ENCODE measurements around the gene LRRC74B.

DNA sequence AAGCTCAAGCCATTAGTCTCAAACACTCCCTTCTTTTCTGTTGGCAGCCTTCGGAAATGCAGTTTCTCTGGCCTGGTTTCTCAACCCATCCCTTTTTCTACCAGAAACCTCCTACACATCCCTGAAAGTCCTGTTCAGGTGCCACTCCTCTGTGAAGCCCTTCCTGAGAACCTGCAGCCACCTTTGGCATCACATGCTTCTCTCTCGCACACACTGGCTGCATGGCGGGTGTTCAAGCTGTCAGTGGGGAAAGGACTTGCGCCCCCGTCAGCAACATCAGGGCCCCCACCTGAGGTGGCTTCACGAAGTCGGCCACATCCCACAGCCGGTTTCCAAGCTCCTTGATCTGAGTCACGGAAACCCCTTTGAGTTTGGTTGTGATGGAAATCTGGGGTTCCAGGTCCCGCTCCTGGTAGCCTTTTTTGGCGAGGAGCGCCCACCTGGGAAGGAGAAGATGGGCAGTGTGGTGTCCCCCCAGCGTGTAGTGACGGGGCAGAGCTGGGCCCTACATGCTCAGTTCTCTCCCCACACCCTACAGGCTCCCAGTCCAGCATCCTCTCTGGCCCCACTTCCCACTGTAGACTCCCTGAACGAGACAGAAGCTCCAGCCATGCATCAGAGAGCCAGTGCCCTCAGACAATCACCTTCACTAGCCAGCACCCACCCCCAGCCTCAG, 1.7 kb upstream of the LRRC74B start:
- TF ChIP-seq, protein P1, sequence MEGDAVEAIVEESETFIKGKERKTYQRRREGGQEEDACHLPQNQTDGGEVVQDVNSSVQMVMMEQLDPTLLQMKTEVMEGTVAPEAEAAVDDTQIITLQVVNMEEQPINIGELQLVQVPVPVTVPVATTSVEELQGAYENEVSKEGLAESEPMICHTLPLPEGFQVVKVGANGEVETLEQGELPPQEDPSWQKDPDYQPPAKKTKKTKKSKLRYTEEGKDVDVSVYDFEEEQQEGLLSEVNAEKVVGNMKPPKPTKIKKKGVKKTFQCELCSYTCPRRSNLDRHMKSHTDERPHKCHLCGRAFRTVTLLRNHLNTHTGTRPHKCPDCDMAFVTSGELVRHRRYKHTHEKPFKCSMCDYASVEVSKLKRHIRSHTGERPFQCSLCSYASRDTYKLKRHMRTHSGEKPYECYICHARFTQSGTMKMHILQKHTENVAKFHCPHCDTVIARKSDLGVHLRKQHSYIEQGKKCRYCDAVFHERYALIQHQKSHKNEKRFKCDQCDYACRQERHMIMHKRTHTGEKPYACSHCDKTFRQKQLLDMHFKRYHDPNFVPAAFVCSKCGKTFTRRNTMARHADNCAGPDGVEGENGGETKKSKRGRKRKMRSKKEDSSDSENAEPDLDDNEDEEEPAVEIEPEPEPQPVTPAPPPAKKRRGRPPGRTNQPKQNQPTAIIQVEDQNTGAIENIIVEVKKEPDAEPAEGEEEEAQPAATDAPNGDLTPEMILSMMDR (conservative IDR thresholded peaks at IDR 0.05; ENCODE audit: low read depth in 2 of 2) = no peak
- TF ChIP-seq EZH2 (IDR thresholded peaks at IDR 0.05; ENCODE audit: low read depth, unreplicated experiment) (no peak), POLR2AphosphoS5 (IDR thresholded peaks at IDR 0.05; ENCODE audit: low read depth) (no peak), JUNB (IDR thresholded peaks at IDR 0.05; ENCODE audit: unreplicated experiment) (no peak), EZH2phosphoT487 (IDR thresholded peaks at IDR 0.05; ENCODE audit: unreplicated experiment) (no peak)
- TF ChIP-seq, protein P2, sequence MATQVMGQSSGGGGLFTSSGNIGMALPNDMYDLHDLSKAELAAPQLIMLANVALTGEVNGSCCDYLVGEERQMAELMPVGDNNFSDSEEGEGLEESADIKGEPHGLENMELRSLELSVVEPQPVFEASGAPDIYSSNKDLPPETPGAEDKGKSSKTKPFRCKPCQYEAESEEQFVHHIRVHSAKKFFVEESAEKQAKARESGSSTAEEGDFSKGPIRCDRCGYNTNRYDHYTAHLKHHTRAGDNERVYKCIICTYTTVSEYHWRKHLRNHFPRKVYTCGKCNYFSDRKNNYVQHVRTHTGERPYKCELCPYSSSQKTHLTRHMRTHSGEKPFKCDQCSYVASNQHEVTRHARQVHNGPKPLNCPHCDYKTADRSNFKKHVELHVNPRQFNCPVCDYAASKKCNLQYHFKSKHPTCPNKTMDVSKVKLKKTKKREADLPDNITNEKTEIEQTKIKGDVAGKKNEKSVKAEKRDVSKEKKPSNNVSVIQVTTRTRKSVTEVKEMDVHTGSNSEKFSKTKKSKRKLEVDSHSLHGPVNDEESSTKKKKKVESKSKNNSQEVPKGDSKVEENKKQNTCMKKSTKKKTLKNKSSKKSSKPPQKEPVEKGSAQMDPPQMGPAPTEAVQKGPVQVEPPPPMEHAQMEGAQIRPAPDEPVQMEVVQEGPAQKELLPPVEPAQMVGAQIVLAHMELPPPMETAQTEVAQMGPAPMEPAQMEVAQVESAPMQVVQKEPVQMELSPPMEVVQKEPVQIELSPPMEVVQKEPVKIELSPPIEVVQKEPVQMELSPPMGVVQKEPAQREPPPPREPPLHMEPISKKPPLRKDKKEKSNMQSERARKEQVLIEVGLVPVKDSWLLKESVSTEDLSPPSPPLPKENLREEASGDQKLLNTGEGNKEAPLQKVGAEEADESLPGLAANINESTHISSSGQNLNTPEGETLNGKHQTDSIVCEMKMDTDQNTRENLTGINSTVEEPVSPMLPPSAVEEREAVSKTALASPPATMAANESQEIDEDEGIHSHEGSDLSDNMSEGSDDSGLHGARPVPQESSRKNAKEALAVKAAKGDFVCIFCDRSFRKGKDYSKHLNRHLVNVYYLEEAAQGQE (IDR thresholded peaks at IDR 0.05; ENCODE audit: unreplicated experiment) = no peak
